Panc1 (cell line): ENCODE results near the gene LHFPL3.

ENCODE experiments used
- CTCF ChIP-seq: fragments of 450-650 bp; IDR thresholded peaks from 2 replicates; pipeline ENCODE4 v1.5.1; 2017; ENCODE audit warnings: mild to moderate bottlenecking
- SIN3A ChIP-seq: IDR thresholded peaks from 2 replicates; pipeline ENCODE4 v1.6.1; 2012; ENCODE audit warnings: low read depth, mild to moderate bottlenecking, low read length, moderate library complexity, borderline replicate concordance; ENCODE audit not compliant: insufficient read depth
- TCF7L2 ChIP-seq: IDR thresholded peaks from 2 replicates; pipeline ENCODE4 v1.6.1; 2011; ENCODE audit warnings: mild to moderate bottlenecking, low read depth, low read length, inconsistent platforms

- TF ChIP-seq CTCF: no peak
- no peak for TF ChIP-seq TCF7L2
- TF ChIP-seq SIN3A: no peak
These were observed 580.2 kb downstream of the LHFPL3 start for GRCh38 chr7:104908636-104909035.
